Heart right ventricle (tissue), 16 donors: Measurements from ENCODE around the gene CRYAA. TPM values are rescaled to one million over a fixed set of nuclear protein-coding genes. Genes with fewer than 3 reads are reported as not detected.
"Not testable (repeated sequence)": the region's sequence is repeated elsewhere in the genome, so short reads cannot be mapped to it uniquely, and the experiment has no call there.

Experiments used
- ATAC-seq, 8 donors: fragments of 200-7000 bp; cut with Tn5 transposase; one replicate each; pipeline ENCODE4 v1.9.1; 2020; ENCODE audit warnings: mild to moderate bottlenecking in 8 of 8, moderate library complexity in 8 of 8, moderate number of reproducible peaks in 1 of 8
- DNase-seq, 2 donors: peaks; one replicate each; pipeline ENCODE4 v3.0.0-alpha.2; 2020
- H3K27ac ChIP-seq, 10 donors: fragments of 200-600 bp; sonication (generic) in 2 of 10; one replicate each; pipeline versions ENCODE4 v1.5.0 to v1.8.0; 2020 to 2022; ENCODE audit warnings: mild to moderate bottlenecking in 3 of 10
- H3K27me3 ChIP-seq, 7 donors: fragments of 200-600 bp; one replicate each; pipeline ENCODE4 v1.8.0; 2021 to 2022; ENCODE audit warnings: mild to moderate bottlenecking in 2 of 7
- H3K36me3 ChIP-seq, 9 donors: fragments of 200-600 bp; sonication (generic) in 1 of 9; one replicate each; pipeline versions ENCODE4 v1.5.0 to v1.8.0; 2020 to 2022; ENCODE audit warnings: mild to moderate bottlenecking in 2 of 9
- H3K4me1 ChIP-seq, 9 donors: fragments of 200-600 bp; sonication (generic) in 1 of 9; one replicate each; pipeline versions ENCODE4 v1.5.0 to v1.8.0; 2020 to 2022; ENCODE audit warnings: mild to moderate bottlenecking in 4 of 9
- H3K4me3 ChIP-seq, 10 donors: fragments of 200-600 bp; sonication (generic) in 2 of 10; one replicate each; pipeline versions ENCODE4 v1.5.0 to v1.8.0; 2020 to 2022; ENCODE audit warnings: mild to moderate bottlenecking in 7 of 10, moderate library complexity in 2 of 10
- H3K9me3 ChIP-seq, 11 donors: fragments of 200-600 bp in 10 of 11; sonication (generic) in 2 of 11; one replicate each; pipeline versions ENCODE4 v1.5.0 to v1.8.0; 2013 to 2022; ENCODE audit warnings: mild to moderate bottlenecking in 2 of 11, control low read depth in 1 of 11, moderate library complexity in 1 of 11
- WGBS, 2 donors: extraction: QIAGEN DNeasy Blood & Tissue Kit; methylation state at CpG; one replicate each; pipeline ENCODE4 v1.1.7; 2013; ENCODE audit warnings: inconsistent platforms in 1 of 2; 5-methylcytosine and 5-hydroxymethylcytosine counted together
- intact Hi-C, 10 donors: fragments of 100-400 bp; cut with DNase I; formaldehyde crosslinking; loops; one replicate each; pipeline versions ENCODE4 v1.11.1 to v1.14.2; 2022
- polyA plus RNA-seq, 2 donors: library from polyadenylated mRNA; stranded (reverse); fragments of 200-250 nt; gene quantifications; one replicate each; pipeline ENCODE4 v1.2.3, GENCODE V29; 2013
- total RNA-seq, 10 donors: library from RNA; stranded (reverse); fragmentation: NEBNext Ultra II Directional in 3 of 10; extraction: Animal tissue kit (Norgen Biotek cat#: 25700) in 3 of 10; gene quantifications; one replicate each; pipeline versions ENCODE4 v1.2.1 to v1.2.4, GENCODE V29; 2021 to 2023
- donor health status: Arrhythmogenic right ventricular cardiomyopathy.
- donor health status: ischemic (EF 13 %, LVEDD 7.1; RV severe dilation, severe dysfunction).
- donor health status: healthy with polysubstance abuse.
- donor health status: DM: no; HTN: yes; CAD: no.
- donor health status: DM: no; HTN: no; CAD: no.
- donor health status: ischemic (EF 25% LVEDD 6.9; RV normal size, moderate dysfunction).
- donor health status: ischemic (EF 25% LVEDD 5.7; RV mildly dilated, moderate dysfunction).
- donor health status: healthy.
- donor health status: DM: yes; HTN: yes; CAD: no.
- donor health status: Ischemic cardiomyopathy.
- donor health status: ischemic (EF 35%, LVEDD 5.7; RV mildly dilated, moderate dysfunction).
- donor health status: nonischemic (EF 11% LVEDD 7.7; RV severe dilation, severe dysfunction).
- donor health status: DM: yes; HTN: yes; CAD: no.
- donor health status: PGD.
- donor health status: ischemic (EF 29% LVEDD 5.4; RV normal size, mild dysfunction).
- donor health status: nonischemic (EF 23%, LVEDD 6.1; RV moderate dilation, normal function).

Gene CRYAA
- total and polyA plus RNA-seq, 12 donors: not detected

- H3K9me3 ChIP-seq, ATAC-seq, H3K36me3 ChIP-seq, H3K27me3 ChIP-seq, intact Hi-C loops, DNase-seq, H3K27ac ChIP-seq, H3K4me3 ChIP-seq, H3K4me1 ChIP-seq: not testable (repeated sequence)
- WGBS, 2 donors: no CpG with 5 or more reads among the region's 24 CpGs
Measured at GRCh38 chr21:43161826-43162707, 6.7 kb upstream of the CRYAA start.

- peak in 6 of 8 donors; percentile 31 to 73 (median 40) for ATAC-seq
- DNase-seq: not testable (repeated sequence)
Measured at GRCh38 chr21:43162708-43163205, 6.1 kb upstream of the CRYAA start.

GRCh38 chr21:43164823-43165222 lies 4.0 kb upstream of the CRYAA start:
- no CpG with 5 or more reads among the region's 3 CpGs for WGBS, 2 donors
- H3K4me3 ChIP-seq, intact Hi-C loops, H3K9me3 ChIP-seq, DNase-seq, H3K27me3 ChIP-seq, ATAC-seq, H3K4me1 ChIP-seq, H3K36me3 ChIP-seq, H3K27ac ChIP-seq: not testable (repeated sequence)

More at GRCh38 chr21:43162708-43163205, 6.1 kb upstream of the CRYAA start:
- intact Hi-C loops, H3K4me3 ChIP-seq, H3K27ac ChIP-seq, H3K27me3 ChIP-seq, H3K9me3 ChIP-seq, H3K4me1 ChIP-seq, H3K36me3 ChIP-seq: not testable (repeated sequence)
- no CpG with 5 or more reads among the region's 9 CpGs for WGBS, 2 donors

DNA sequence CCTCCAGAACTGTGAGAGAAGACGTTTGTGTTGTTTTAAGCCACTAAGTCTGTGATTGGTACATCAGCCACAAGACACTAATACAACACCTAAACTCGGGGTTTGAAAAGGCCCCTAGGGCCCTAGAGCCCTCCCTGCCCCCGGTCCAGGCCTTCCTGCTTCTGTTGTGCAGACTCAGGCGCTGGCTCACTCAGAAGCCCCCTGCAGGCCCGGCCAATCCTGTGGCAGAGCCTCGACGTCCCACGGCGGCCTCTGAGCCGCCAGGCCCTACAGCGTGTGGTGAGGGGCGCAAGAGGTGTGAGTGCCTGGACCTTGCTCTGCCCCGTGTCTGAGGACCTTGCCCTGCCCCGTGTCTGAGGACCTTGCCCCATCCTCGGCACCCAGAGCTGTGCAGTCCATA lies 3.1 kb upstream of the CRYAA start:
- WGBS, 2 donors: 76% methylated on average over 4 of the region's 15 CpGs; no CpG with 5 or more reads in 1 of the 2 donors

DNA sequence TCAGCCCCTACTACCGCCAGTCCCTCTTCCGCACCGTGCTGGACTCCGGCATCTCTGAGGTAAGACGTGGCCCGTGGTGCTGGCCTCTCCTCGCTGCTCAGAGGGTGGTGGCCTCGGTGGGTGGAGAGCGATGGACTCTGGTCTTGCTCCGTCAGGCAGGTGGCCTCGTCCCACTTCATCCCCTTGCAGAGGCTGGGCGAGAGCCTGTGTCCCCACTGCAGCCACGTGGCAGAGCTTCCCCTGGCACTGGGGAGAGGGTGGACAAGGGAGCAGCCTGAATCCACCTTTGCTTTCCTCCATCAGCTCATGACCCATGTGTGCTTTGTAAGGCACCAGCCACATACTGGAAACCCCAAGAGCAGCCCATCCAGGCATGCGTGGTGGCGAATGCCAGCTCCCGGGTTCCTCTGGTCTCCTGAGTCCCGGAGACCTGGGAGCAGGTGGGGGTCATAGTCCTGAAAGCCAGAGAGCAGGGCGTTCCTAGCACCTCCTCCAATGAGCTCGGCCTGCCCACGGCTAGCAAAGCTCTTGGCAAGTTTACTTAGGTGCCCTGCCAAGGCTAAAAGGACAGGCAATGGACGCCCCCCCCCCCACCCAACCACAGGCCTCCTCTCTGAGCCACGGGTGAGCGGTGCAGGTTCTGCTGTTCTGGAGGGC lies 550 bp downstream of the CRYAA start:
- DNase-seq, H3K4me1 ChIP-seq, H3K9me3 ChIP-seq, ATAC-seq, intact Hi-C loops, H3K27ac ChIP-seq, H3K27me3 ChIP-seq, H3K36me3 ChIP-seq, H3K4me3 ChIP-seq: not testable (repeated sequence)
- WGBS, 2 donors: 56 to 59% methylated on average over 2 to 4 of the region's 23 CpGs

More for the DNA sequence above, 3.1 kb upstream of the CRYAA start:
- H3K36me3 ChIP-seq, H3K9me3 ChIP-seq, intact Hi-C loops, H3K27me3 ChIP-seq, ATAC-seq, H3K4me3 ChIP-seq, H3K27ac ChIP-seq, H3K4me1 ChIP-seq, DNase-seq: not testable (repeated sequence)

DNA sequence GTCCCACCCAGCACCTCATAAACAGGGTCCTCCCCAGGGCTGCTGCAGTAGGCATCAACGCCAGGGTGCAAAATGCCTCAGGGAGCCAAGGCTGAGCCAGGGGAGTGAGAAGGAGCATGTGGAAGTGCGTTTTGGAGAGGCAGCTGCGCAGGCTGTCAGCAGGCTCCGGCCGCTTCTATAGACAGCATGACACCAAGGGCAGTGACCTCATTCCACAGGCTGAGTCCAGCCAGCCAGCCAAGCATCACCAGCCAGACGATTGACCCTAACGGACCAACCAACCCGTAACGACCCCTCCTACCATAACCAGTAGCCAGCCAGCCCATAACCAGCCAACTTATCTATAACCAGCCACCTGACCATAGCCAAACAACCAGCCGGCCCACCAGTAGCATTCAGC lies 1.1 kb downstream of the CRYAA start:
- H3K4me1 ChIP-seq, DNase-seq, ATAC-seq, H3K36me3 ChIP-seq, H3K27me3 ChIP-seq, H3K9me3 ChIP-seq, H3K27ac ChIP-seq, H3K4me3 ChIP-seq, intact Hi-C loops: not testable (repeated sequence)
- WGBS, 2 donors: 67% methylated on average over 1 of the region's 10 CpGs; no CpG with 5 or more reads in 1 of the 2 donors

GRCh38 chr21:43172812-43173211 lies 4.0 kb downstream of the CRYAA start:
- 29% methylated on average over 3 of the region's 29 CpGs; no CpG with 5 or more reads in 1 of the 2 donors for WGBS, 2 donors
- H3K27ac ChIP-seq, H3K36me3 ChIP-seq, H3K27me3 ChIP-seq, H3K4me3 ChIP-seq, H3K9me3 ChIP-seq, H3K4me1 ChIP-seq, ATAC-seq, DNase-seq, intact Hi-C loops: not testable (repeated sequence)

- intact Hi-C loops, H3K27ac ChIP-seq, H3K4me3 ChIP-seq, H3K9me3 ChIP-seq, H3K36me3 ChIP-seq, H3K27me3 ChIP-seq, DNase-seq, H3K4me1 ChIP-seq, ATAC-seq: not testable (repeated sequence)
- 17 to 23% methylated on average over 4 to 6 of the region's 18 CpGs for WGBS, 2 donors
Measured at GRCh38 chr21:43173438-43173837, 4.6 kb downstream of the CRYAA start.

GRCh38 chr21:43173930-43174329 lies 5.1 kb downstream of the CRYAA start:
- H3K27ac ChIP-seq, ATAC-seq, DNase-seq, H3K4me1 ChIP-seq, H3K9me3 ChIP-seq, H3K36me3 ChIP-seq, H3K27me3 ChIP-seq, intact Hi-C loops, H3K4me3 ChIP-seq: not testable (repeated sequence)
- WGBS, 2 donors: 85 to 92% methylated on average over 5 to 8 of the region's 12 CpGs

DNA sequence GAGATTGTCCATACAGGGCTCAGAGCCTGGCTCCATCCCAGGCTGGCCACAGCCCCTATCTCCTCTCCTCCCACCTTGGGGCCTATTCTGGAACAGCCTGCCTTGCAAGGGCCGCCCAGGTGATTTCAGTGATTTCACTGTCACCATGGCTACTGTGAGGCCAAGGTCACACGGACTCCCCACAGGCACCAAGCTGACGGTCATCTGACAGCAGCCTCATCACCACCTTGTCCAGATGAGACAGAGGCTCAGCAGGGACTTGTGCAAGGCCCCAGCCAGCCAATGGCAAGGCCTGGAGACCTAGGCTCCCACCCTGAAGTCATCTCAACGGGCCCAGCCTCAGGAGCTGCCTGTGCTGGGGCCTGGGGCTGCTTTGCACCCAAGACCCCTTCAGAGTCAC lies 6.2 kb downstream of the CRYAA start:
- H3K27ac ChIP-seq, H3K27me3 ChIP-seq, H3K4me1 ChIP-seq, DNase-seq, H3K9me3 ChIP-seq, H3K4me3 ChIP-seq, intact Hi-C loops, ATAC-seq, H3K36me3 ChIP-seq: not testable (repeated sequence)
- no CpG with 5 or more reads among the region's 4 CpGs for WGBS, 2 donors

DNA sequence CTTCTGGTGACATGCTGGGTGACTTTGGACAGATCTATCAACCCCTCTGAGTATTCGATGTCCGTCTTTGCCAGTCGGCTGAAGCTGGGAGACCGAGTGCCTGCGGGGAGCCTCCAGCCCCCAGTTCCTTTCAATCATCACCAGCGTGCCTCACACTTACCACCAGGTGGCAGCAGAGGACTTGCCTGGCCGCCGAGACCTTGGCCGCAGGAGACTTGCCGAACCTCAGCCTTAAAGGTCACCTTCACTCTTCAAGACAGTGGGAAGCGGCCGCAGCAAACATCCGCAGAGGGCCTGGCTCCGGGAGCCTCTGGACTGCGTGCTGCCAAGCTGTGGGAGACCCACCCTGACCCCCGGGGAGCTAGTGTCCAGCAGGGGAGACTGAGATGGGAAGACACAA lies 7.8 kb downstream of the CRYAA start:
- no CpG with 5 or more reads among the region's 16 CpGs for WGBS, 2 donors
- H3K27ac ChIP-seq, intact Hi-C loops: not testable (repeated sequence)

More for the DNA sequence above, 7.8 kb downstream of the CRYAA start:
- not testable (repeated sequence) for H3K4me1 ChIP-seq, DNase-seq, H3K36me3 ChIP-seq, H3K27me3 ChIP-seq, H3K9me3 ChIP-seq, H3K4me3 ChIP-seq
- peak; percentile 57 to 83 (median 70) for ATAC-seq
